ENCODE results near the gene USH1C. TPM values are rescaled to one million over a fixed set of nuclear protein-coding genes. Genes with fewer than 3 reads are reported as not detected.

Gene USH1C
- total RNA-seq, 4 donors from 2014 or later, result 110 to 1,022 (median 157) TPM

DNA sequence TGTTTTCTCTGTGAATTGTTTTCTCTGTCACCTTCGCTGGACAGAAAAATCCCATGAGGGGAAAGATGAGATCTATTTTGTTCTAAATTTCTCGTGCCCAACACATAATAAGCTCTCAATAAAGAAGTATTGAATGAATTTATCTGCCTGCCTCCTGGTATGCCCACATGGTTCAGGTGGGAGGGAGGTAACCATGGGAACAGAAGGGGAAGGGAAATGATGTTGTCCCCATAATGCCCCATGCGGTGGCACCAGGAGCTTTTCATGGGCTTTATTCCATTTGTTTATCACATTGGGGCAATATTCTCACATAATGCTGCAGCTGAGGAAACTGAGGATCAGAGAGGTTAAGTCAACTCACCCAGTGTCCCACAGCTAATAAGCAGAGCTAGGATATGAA lies 8.7 kb downstream of the USH1C start:
- Histone ChIP-seq H3K36me3 (no peaks in the 10 kb centered on the region), H3K27ac (no peak overlapping the region), H3K27me3 (no peaks in the 10 kb centered on the region), H3K4me3 (no peak overlapping the region), H3K9me3 (no peaks in the 10 kb centered on the region), H3K4me1 (peaks cover 0 to 16% (median 7%) of the 10 kb centered on the region in 4 donors)
- intact Hi-C loops (cut with DNase I; ENCODE audit: low total_unique reads) (no loop called here), in situ Hi-C loops (cut with MboI; ENCODE audit: low pct_ligation_motif_present in 1 of 4, low pct_unique_long_range_greater_than_20kb in 1 of 4, low sequenced_read_pairs in 3 of 4) (no loop called here)
- TF ChIP-seq, protein P1, sequence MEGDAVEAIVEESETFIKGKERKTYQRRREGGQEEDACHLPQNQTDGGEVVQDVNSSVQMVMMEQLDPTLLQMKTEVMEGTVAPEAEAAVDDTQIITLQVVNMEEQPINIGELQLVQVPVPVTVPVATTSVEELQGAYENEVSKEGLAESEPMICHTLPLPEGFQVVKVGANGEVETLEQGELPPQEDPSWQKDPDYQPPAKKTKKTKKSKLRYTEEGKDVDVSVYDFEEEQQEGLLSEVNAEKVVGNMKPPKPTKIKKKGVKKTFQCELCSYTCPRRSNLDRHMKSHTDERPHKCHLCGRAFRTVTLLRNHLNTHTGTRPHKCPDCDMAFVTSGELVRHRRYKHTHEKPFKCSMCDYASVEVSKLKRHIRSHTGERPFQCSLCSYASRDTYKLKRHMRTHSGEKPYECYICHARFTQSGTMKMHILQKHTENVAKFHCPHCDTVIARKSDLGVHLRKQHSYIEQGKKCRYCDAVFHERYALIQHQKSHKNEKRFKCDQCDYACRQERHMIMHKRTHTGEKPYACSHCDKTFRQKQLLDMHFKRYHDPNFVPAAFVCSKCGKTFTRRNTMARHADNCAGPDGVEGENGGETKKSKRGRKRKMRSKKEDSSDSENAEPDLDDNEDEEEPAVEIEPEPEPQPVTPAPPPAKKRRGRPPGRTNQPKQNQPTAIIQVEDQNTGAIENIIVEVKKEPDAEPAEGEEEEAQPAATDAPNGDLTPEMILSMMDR (IDR thresholded peaks at IDR 0.05), result no peak
- TF ChIP-seq POLR2AphosphoS5 (IDR thresholded peaks at IDR 0.05), result no peak
- TF ChIP-seq EP300 (IDR thresholded peaks at IDR 0.05; ENCODE audit: low read depth), result no peak
- TF ChIP-seq POLR2A (IDR thresholded peaks at IDR 0.05), result no peak
- WGBS, 2 donors (ENCODE audit: low coverage in 1 of 2), result 80 to 93% methylated on average over 2 to 3 of the region's 3 CpGs
- no peak for DNase-seq

DNA sequence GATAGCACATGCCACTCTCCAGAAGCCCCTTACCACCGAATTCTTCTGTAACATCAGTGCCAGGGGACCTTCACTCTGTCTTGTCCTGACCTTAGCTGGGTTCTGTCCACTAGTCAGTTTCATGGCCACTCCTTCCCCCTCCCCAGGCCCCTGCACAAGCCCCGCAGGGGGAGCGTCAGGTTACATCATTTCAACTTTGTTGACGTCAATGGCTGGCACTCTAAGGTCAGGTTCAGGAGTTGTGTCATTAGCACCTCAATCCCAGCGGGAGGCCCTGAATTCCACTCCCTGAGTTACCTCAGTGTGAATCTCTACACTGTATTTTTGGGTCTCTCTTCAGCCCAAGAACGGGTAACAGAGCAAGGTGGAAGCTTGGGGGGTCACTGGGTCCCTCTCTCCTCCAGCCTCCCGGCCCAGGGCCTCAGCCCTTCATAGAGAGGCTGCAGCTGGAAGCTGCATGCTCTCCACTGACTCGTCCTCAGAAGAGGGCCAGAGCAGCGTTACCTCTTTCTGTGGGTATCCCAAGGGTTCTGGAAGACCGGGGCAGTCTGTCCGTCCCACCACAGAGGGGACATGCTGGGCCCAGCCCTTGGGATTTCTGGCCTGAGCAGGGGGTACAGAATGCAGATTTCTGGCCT lies 10.3 kb downstream of the USH1C start:
- H3K36me3 ChIP-seq, result no peaks in the 10 kb centered on the region
- in situ Hi-C loops (cut with MboI; ENCODE audit: low pct_ligation_motif_present in 1 of 4, low pct_unique_long_range_greater_than_20kb in 1 of 4, low sequenced_read_pairs in 3 of 4), result no loop called here

DNA sequence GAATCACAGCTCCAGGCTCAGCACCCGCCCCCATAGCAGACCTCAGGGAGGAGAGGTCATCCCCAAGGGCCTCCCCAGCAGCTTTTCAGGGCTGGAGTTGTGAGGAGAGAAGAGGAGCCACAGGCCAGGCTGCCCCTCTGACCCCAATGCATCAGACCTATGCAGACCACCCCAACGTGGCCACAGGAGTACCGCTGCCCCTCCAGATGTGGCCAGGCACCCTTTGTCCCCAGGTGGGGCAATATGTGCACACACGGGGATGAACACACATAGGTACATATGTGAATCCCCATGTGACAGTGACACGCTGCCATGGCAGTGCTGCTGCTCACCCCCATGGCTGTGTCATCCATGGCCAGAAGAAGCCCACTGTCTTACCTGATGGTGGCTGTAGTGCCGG lies 10.9 kb downstream of the USH1C start:
- in situ Hi-C loops (cut with MboI; ENCODE audit: low pct_ligation_motif_present in 1 of 4, low pct_unique_long_range_greater_than_20kb in 1 of 4, low sequenced_read_pairs in 3 of 4) (no loop called here), intact Hi-C loops (cut with DNase I; ENCODE audit: low total_unique reads) (no loop called here)
- H3K27ac ChIP-seq, result no peak overlapping the region
- TF ChIP-seq POLR2AphosphoS5 (IDR thresholded peaks at IDR 0.05) (no peak), POLR2A (IDR thresholded peaks at IDR 0.05) (no peak), EP300 (IDR thresholded peaks at IDR 0.05; ENCODE audit: low read depth) (no peak)
- TF ChIP-seq, protein P1 (IDR thresholded peaks at IDR 0.05), result no peak
- H3K4me3 ChIP-seq, result no peak overlapping the region
- H3K4me1 ChIP-seq, result peaks cover 0 to 15% (median 7%) of the 10 kb centered on the region in 4 donors
- no peaks in the 10 kb centered on the region for H3K9me3 ChIP-seq
- 74% methylated on average over 6 of the region's 6 CpGs; no CpG with 5 or more reads in 1 of the 2 donors for WGBS, 2 donors (ENCODE audit: low coverage in 1 of 2)
- no peaks in the 10 kb centered on the region for H3K27me3 ChIP-seq
- DNase-seq, result no peak
- H3K36me3 ChIP-seq, result no peaks in the 10 kb centered on the region

More for the DNA sequence above, 10.3 kb downstream of the USH1C start:
- Histone ChIP-seq H3K27me3 (no peaks in the 10 kb centered on the region), H3K4me3 (no peak overlapping the region), H3K4me1 (peaks cover 0 to 15% (median 7%) of the 10 kb centered on the region in 4 donors), H3K9me3 (no peaks in the 10 kb centered on the region), H3K27ac (no peak overlapping the region)
- 83 to 88% methylated on average over 1 to 8 of the region's 11 CpGs for WGBS, 2 donors (ENCODE audit: low coverage in 1 of 2)
- DNase-seq, result no peak
- intact Hi-C loops (cut with DNase I; ENCODE audit: low total_unique reads), result no loop called here
- TF ChIP-seq, protein P1 (IDR thresholded peaks at IDR 0.05), result no peak
- TF ChIP-seq POLR2A (IDR thresholded peaks at IDR 0.05) (no peak), POLR2AphosphoS5 (IDR thresholded peaks at IDR 0.05) (no peak), EP300 (IDR thresholded peaks at IDR 0.05; ENCODE audit: low read depth) (no peak)

DNA sequence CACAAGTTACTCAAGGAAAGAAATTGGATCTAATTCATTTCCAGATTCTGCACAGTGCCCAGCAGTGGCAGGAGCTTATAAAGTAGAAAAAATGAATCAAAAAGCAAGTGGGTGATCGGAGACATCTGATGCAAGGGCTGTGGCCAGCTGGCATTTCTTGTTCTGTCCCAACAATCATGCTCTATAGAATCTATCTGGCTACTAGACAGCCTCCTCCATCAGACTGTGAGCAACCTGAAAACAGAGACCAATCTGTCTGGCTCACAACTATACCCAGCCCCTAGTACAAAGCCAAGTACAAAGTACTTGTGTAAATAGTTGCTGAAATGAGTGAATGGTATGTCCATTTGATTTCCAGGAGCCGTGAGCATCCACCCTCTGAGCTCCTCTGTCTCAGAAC lies 11.4 kb downstream of the USH1C start:
- in situ Hi-C loops (cut with MboI; ENCODE audit: low pct_ligation_motif_present in 1 of 4, low pct_unique_long_range_greater_than_20kb in 1 of 4, low sequenced_read_pairs in 3 of 4) (no loop called here), intact Hi-C loops (cut with DNase I; ENCODE audit: low total_unique reads) (no loop called here)
- DNase-seq, result no peak
- Histone ChIP-seq H3K9me3 (no peaks in the 10 kb centered on the region), H3K27ac (no peak overlapping the region), H3K4me1 (peaks cover 0 to 15% (median 7%) of the 10 kb centered on the region in 4 donors), H3K27me3 (no peaks in the 10 kb centered on the region), H3K36me3 (no peaks in the 10 kb centered on the region), H3K4me3 (no peak overlapping the region)
- TF ChIP-seq EP300 (IDR thresholded peaks at IDR 0.05; ENCODE audit: low read depth), result no peak
- no peak for TF ChIP-seq POLR2A (IDR thresholded peaks at IDR 0.05)
- TF ChIP-seq, protein P1 (IDR thresholded peaks at IDR 0.05), result no peak
- no peak for TF ChIP-seq POLR2AphosphoS5 (IDR thresholded peaks at IDR 0.05)
- WGBS, 2 donors (ENCODE audit: low coverage in 1 of 2), result 56 to 100% methylated on average over 1 to 2 of the region's 2 CpGs
